Mesenchymal stem cell (in vitro differentiated cells and primary cell): Measurements from ENCODE around the gene COL1A1.

Experiments
- DNase-seq: peaks from one replicate; pipeline ENCODE4 v3.0.0-alpha.2; 2013
- H2AFZ ChIP-seq: one replicate; pipeline ENCODE4 v1.6.1; 2013; ENCODE audit warnings: low read depth, mild to moderate bottlenecking, control low read depth, inconsistent platforms, low read length, moderate library complexity
- H2AK5ac ChIP-seq: 2 replicates; pipeline ENCODE4 v1.6.1; 2013; ENCODE audit warnings: low read length, moderate library complexity, mild to moderate bottlenecking, inconsistent platforms; ENCODE audit not compliant: severe bottlenecking
- H2BK120ac ChIP-seq: one replicate; pipeline ENCODE4 v1.6.1; 2013; ENCODE audit warnings: low read depth, mild to moderate bottlenecking, inconsistent platforms, low read length, moderate library complexity
- H2BK12ac ChIP-seq, 2 experiments: one replicate each; pipeline ENCODE4 v1.6.1; 2013; ENCODE audit warnings: inconsistent platforms in 2 of 2, low read length in 2 of 2, mild to moderate bottlenecking in 2 of 2, moderate library complexity in 2 of 2, control low read depth in 1 of 2
- H2BK15ac ChIP-seq: one replicate; pipeline ENCODE4 v1.6.1; 2013; ENCODE audit warnings: mild to moderate bottlenecking, low read depth, inconsistent platforms; ENCODE audit not compliant: poor library complexity, severe bottlenecking
- H2BK5ac ChIP-seq: 2 replicates; pipeline ENCODE4 v1.6.1; 2013; ENCODE audit warnings: low read depth, mild to moderate bottlenecking, low read length, control low read depth, inconsistent platforms; ENCODE audit not compliant: poor library complexity, severe bottlenecking
- H3K14ac ChIP-seq, 2 experiments: one replicate each; pipeline ENCODE4 v1.6.1; 2013; ENCODE audit warnings: inconsistent platforms in 2 of 2, low read length in 2 of 2, control low read depth in 1 of 2, mild to moderate bottlenecking in 1 of 2, moderate library complexity in 1 of 2
- H3K18ac ChIP-seq, 2 experiments: one replicate each; pipeline ENCODE4 v1.6.1; 2013; ENCODE audit warnings: inconsistent platforms in 2 of 2, low read length in 2 of 2, control low read depth in 1 of 2, low read depth in 1 of 2, mild to moderate bottlenecking in 1 of 2
- H3K23ac ChIP-seq, 2 experiments: one replicate each; pipeline ENCODE4 v1.6.1; 2013; ENCODE audit warnings: inconsistent platforms in 2 of 2, low read length in 2 of 2, mild to moderate bottlenecking in 2 of 2, moderate library complexity in 2 of 2, control low read depth in 1 of 2
- H3K27ac ChIP-seq: 2 replicates; pipeline ENCODE4 v1.5.1; 2013; ENCODE audit warnings: mild to moderate bottlenecking, moderate library complexity, low read length, control low read depth, inconsistent platforms; ENCODE audit not compliant: poor library complexity, severe bottlenecking
- H3K27me3 ChIP-seq, 2 experiments: 2 replicates each; pipeline versions ENCODE4 v1.6.1 to v1.7.0; 2013; ENCODE audit warnings: low read length in 2 of 2, mild to moderate bottlenecking in 2 of 2, moderate library complexity in 2 of 2, control low read depth in 1 of 2, inconsistent platforms in 1 of 2; ENCODE audit not compliant: control insufficient read depth in 1 of 2, insufficient read depth in 1 of 2
- H3K36me3 ChIP-seq, 2 experiments: 2 replicates each; pipeline versions ENCODE4 v1.6.1 to v1.7.0; 2013; ENCODE audit warnings: low read length in 2 of 2, control low read depth in 1 of 2, inconsistent platforms in 1 of 2, low read depth in 1 of 2, mild to moderate bottlenecking in 1 of 2; ENCODE audit not compliant: insufficient read depth in 2 of 2, control insufficient read depth in 1 of 2
- H3K4ac ChIP-seq, 2 experiments: one replicate each; pipeline ENCODE4 v1.6.1; 2013; ENCODE audit warnings: inconsistent platforms in 2 of 2, low read length in 2 of 2, mild to moderate bottlenecking in 2 of 2, moderate library complexity in 2 of 2, control low read depth in 1 of 2, low read depth in 1 of 2
- H3K4me1 ChIP-seq: 2 replicates; pipeline ENCODE4 v1.6.1; 2013; ENCODE audit warnings: low read depth, low read length, control low read depth; ENCODE audit not compliant: control insufficient read depth, insufficient read depth
- H3K4me2 ChIP-seq: 2 replicates; pipeline ENCODE4 v1.6.1; 2013; ENCODE audit warnings: low read length, mild to moderate bottlenecking, inconsistent platforms; ENCODE audit not compliant: poor library complexity, severe bottlenecking
- H3K4me3 ChIP-seq, 2 experiments: 2 replicates each; pipeline versions ENCODE4 v1.5.1 to v1.7.0; 2013; ENCODE audit warnings: low read length in 2 of 2, mild to moderate bottlenecking in 2 of 2, control low read depth in 1 of 2, low read depth in 1 of 2; ENCODE audit not compliant: insufficient read depth in 1 of 2
- H3K79me1 ChIP-seq: replicated peaks from 2 replicates; pipeline ENCODE4 v1.6.1; 2013; ENCODE audit warnings: mild to moderate bottlenecking, control low read depth, low read length, inconsistent platforms; ENCODE audit not compliant: poor library complexity, severe bottlenecking
- H3K9ac ChIP-seq: 2 replicates; pipeline ENCODE4 v1.7.0; 2013; ENCODE audit warnings: mild to moderate bottlenecking, low read length, moderate library complexity
- H3K9me3 ChIP-seq: 2 replicates; pipeline ENCODE4 v1.7.0; 2013; ENCODE audit warnings: mild to moderate bottlenecking, low read length; ENCODE audit not compliant: control insufficient read depth
- H4K8ac ChIP-seq: one replicate; pipeline ENCODE4 v1.6.1; 2013; ENCODE audit warnings: inconsistent platforms, mild to moderate bottlenecking, low read length, moderate library complexity
- H4K91ac ChIP-seq: one replicate; pipeline ENCODE4 v1.6.1; 2013; ENCODE audit warnings: mild to moderate bottlenecking, low read length, inconsistent platforms
- WGBS: methylation state at CpG from one replicate; pipeline ENCODE4 v1.1.7; 2013; ENCODE audit warnings: mixed read lengths; 5-methylcytosine and 5-hydroxymethylcytosine counted together

Gene COL1A1

GRCh38 chr17:50135316-50136095 is 65.9 kb downstream of the COL1A1 start:
- H3K4me2 ChIP-seq, result no peak overlapping the region
- no peak overlapping the region for H3K4me3 ChIP-seq
- 95% methylated on average over 16 of the region's 16 CpGs for WGBS
- no peak for DNase-seq
- H2BK12ac ChIP-seq, result no peak overlapping the region
- no peak overlapping the region for H2BK15ac ChIP-seq
- no peak overlapping the region for H3K14ac ChIP-seq
- no peak overlapping the region for H3K23ac ChIP-seq
- no peak overlapping the region for H3K9ac ChIP-seq
- H2BK5ac ChIP-seq, result no peak overlapping the region
- H3K18ac ChIP-seq, result no peak overlapping the region
- H3K27ac ChIP-seq, result peak overlapping the region; percentile 24
- no peak overlapping the region for H4K8ac ChIP-seq
- H3K27me3 ChIP-seq, result no peaks in the 10 kb centered on the region
- H2BK120ac ChIP-seq, result no peak overlapping the region
- peak overlapping the region; percentile 11 for H2AK5ac ChIP-seq
- peaks cover 38% of the 10 kb centered on the region for H3K4me1 ChIP-seq
- no peak overlapping the region for H2AFZ ChIP-seq
- no peak overlapping the region for H4K91ac ChIP-seq
- H3K36me3 ChIP-seq, result peaks cover 59 to 83% of the 10 kb centered on the region in 2 experiments
- peaks cover 4% of the 10 kb centered on the region for H3K9me3 ChIP-seq
- no peak overlapping the region for H3K4ac ChIP-seq
- H3K79me1 ChIP-seq, result peaks cover 39% of the 10 kb centered on the region

GRCh38 chr17:50134206-50135110 is 67.0 kb downstream of the COL1A1 start:
- H3K14ac ChIP-seq, result no peak overlapping the region
- H2BK120ac ChIP-seq, result no peak overlapping the region
- no peak overlapping the region for H3K9ac ChIP-seq
- no peak overlapping the region for H3K4me3 ChIP-seq
- no peak overlapping the region for H4K91ac ChIP-seq
- H2AFZ ChIP-seq, result no peak overlapping the region
- WGBS, result 73% methylated on average over 15 of the region's 16 CpGs
- peak overlapping the region; percentile 8 for H3K27ac ChIP-seq
- H3K36me3 ChIP-seq, result peaks cover 48 to 73% of the 10 kb centered on the region in 2 experiments
- H3K9me3 ChIP-seq, result no peaks in the 10 kb centered on the region
- no peak overlapping the region for H2BK5ac ChIP-seq
- peak overlapping the region in 1 of 2 experiments; percentile 9 for H3K23ac ChIP-seq
- H2BK12ac ChIP-seq, result no peak overlapping the region
- H4K8ac ChIP-seq, result no peak overlapping the region
- H2AK5ac ChIP-seq, result no peak overlapping the region
- H2BK15ac ChIP-seq, result no peak overlapping the region
- no peaks in the 10 kb centered on the region for H3K27me3 ChIP-seq
- H3K18ac ChIP-seq, result no peak overlapping the region
- H3K4ac ChIP-seq, result no peak overlapping the region
- DNase-seq, result no peak
- peaks cover 37% of the 10 kb centered on the region for H3K79me1 ChIP-seq
- peaks cover 44% of the 10 kb centered on the region for H3K4me1 ChIP-seq
- H3K4me2 ChIP-seq, result no peak overlapping the region

GRCh38 chr17:50133769-50134099 is 67.7 kb downstream of the COL1A1 start:
- 40% methylated on average over 14 of the region's 16 CpGs for WGBS
- Histone ChIP-seq H3K9ac (peak overlapping the region; percentile 32), H3K4ac (no peak overlapping the region), H4K8ac (no peak overlapping the region), H3K79me1 (peaks cover 31% of the 10 kb centered on the region), H3K14ac (no peak overlapping the region), H3K27me3 (no peaks in the 10 kb centered on the region), H3K36me3 (peaks cover 41 to 65% of the 10 kb centered on the region in 2 experiments), H2AK5ac (no peak overlapping the region), H2AFZ (no peak overlapping the region), H3K23ac (peak overlapping the region in 1 of 2 experiments; percentile 36), H2BK12ac (no peak overlapping the region), H3K4me3 (no peak overlapping the region), H2BK5ac (no peak overlapping the region), H3K27ac (peak overlapping the region; percentile 48), H3K4me2 (no peak overlapping the region), H2BK15ac (no peak overlapping the region), H3K4me1 (peaks cover 45% of the 10 kb centered on the region), H3K18ac (peak overlapping the region in 1 of 2 experiments; percentile 74), H4K91ac (no peak overlapping the region), H2BK120ac (no peak overlapping the region), H3K9me3 (no peaks in the 10 kb centered on the region)
- no peak for DNase-seq
